Measurements from ENCODE around the gene PEX11G. TPM values are rescaled to one million over a fixed set of nuclear protein-coding genes. Genes with fewer than 3 reads are reported as not detected.

Gene PEX11G
- total RNA-seq, 1 experiment from 2014 or later, result 2.8 TPM

- no peak overlapping the region for H3K56ac ChIP-seq (ENCODE audit: insufficient read length, low read depth, low read length)
- no peak overlapping the region for H3K4ac ChIP-seq (ENCODE audit: low read depth, low read length)
- H3K9me3 Mint-ChIP-seq, result peaks cover 0 to 3% of the 10 kb centered on the region in 2 experiments; a peak in 1 of 5 replicates
- H3K23me2 ChIP-seq (ENCODE audit: insufficient read length, low read depth, low read length, poor library complexity, severe bottlenecking), result peaks cover 10% of the 10 kb centered on the region
- H4K20me1 ChIP-seq (ENCODE audit: control insufficient read depth, insufficient read depth, insufficient read length), result no peaks in the 10 kb centered on the region
- H2BK5ac ChIP-seq (ENCODE audit: insufficient read length, low read length), result no peak overlapping the region
- H3K36me3 Mint-ChIP-seq (ENCODE audit: insufficient read depth in 1 of 3, low read depth in 3 of 3), result no peaks in the 10 kb centered on the region
- DNase-seq, result no peak
- no peak overlapping the region for H4K91ac ChIP-seq (ENCODE audit: insufficient read length, low read depth, low read length)
- H2BK20ac ChIP-seq (ENCODE audit: low read depth, low read length, poor library complexity, severe bottlenecking), result no peak overlapping the region
- H3K14ac ChIP-seq (ENCODE audit: insufficient read depth, low read length), result no peak overlapping the region
- H3K4me3 Mint-ChIP-seq, result no peak overlapping the region
- H4K5ac ChIP-seq (ENCODE audit: insufficient read length, low read depth, low read length), result no peak overlapping the region
- H2AK5ac ChIP-seq (ENCODE audit: insufficient read length, low read length), result no peak overlapping the region
- WGBS (ENCODE audit: extremely low coverage, insufficient read length, low lambda C conversion rate), result no CpG with 5 or more reads among the region's 6 CpGs
- no peak overlapping the region for H3K18ac ChIP-seq (ENCODE audit: insufficient read length, low read depth, low read length)
- peaks cover 18 to 28% of the 10 kb centered on the region in 2 experiments for H3K4me1 Mint-ChIP-seq
- no peak overlapping the region for H2BK15ac ChIP-seq (ENCODE audit: low read depth, low read length)
- no peak overlapping the region for H2BK120ac ChIP-seq (ENCODE audit: low read depth, low read length, poor library complexity, severe bottlenecking)
- H3T11ph ChIP-seq (ENCODE audit: low read length), result no peak overlapping the region
- H3K27ac ChIP-seq (ENCODE audit: insufficient read length, low read depth, low read length), result no peak overlapping the region
- H3K27ac Mint-ChIP-seq, result no peak overlapping the region
- no peak for TF ChIP-seq CTCF (conservative IDR thresholded peaks at IDR 0.05)
- H3K27me3 ChIP-seq (ENCODE audit: insufficient read depth, low read length), result peaks cover 3% of the 10 kb centered on the region; the same call in 1 of the 2 replicates
- H3K27me3 Mint-ChIP-seq (ENCODE audit: low read depth), result peaks cover 49% of the 10 kb centered on the region
- no peaks in the 10 kb centered on the region for H3K79me2 ChIP-seq (ENCODE audit: insufficient read depth, low read length)
- no peak overlapping the region for H2BK12ac ChIP-seq (ENCODE audit: insufficient read length, low read depth, low read length)
- no peak overlapping the region for H3K9ac ChIP-seq (ENCODE audit: extremely low read depth, insufficient read length, low read length)
- no peak overlapping the region for H3K4me2 ChIP-seq (ENCODE audit: insufficient read depth, insufficient read length, low read length)
- H3K4me1 ChIP-seq (ENCODE audit: insufficient read depth, low read length), result no peaks in the 10 kb centered on the region; the same call in 1 of the 2 replicates
- no peak overlapping the region for H3K23ac ChIP-seq (ENCODE audit: insufficient read length, low read depth, low read length)
- H3K79me1 ChIP-seq (ENCODE audit: insufficient read depth, low read depth, low read length, poor library complexity, severe bottlenecking), result no peaks in the 10 kb centered on the region
- H3K9me3 ChIP-seq (ENCODE audit: control insufficient read depth, low read depth, low read length), result no peaks in the 10 kb centered on the region
- H4K8ac ChIP-seq (replicated peaks; ENCODE audit: insufficient read length, low read depth, low read length), result no peak overlapping the region
- H2AFZ ChIP-seq (ENCODE audit: low read length), result no peak overlapping the region
Measured at GRCh38 chr19:7504684-7505083, 15.8 kb upstream of the PEX11G start.

Data from H9 (cell line).